Measurements from ENCODE around the gene LDLRAD4.
"Not testable (repeated sequence)": the region's sequence is repeated elsewhere in the genome, so short reads cannot be mapped to it uniquely, and the experiment has no call there.

Gene LDLRAD4

DNA sequence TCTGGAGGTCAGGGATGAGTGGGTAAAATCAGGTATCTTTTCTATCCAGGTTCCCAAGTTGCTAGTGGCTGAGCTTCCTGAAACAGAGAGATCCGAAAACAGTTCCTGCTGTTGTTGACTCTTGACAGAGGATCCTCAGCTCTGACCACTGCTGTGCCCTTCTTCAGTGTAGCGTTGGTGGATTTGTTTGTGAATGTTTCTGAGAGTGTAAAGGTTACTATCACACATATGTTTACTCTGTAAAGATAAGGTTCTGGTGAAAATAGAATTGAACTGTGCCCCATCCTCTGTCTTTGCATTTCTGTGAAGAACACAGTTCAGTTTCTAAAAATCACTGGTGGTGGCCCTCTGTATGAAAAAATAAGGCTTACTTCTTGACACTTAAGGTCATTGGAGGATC is 119.8 kb downstream of the LDLRAD4 start:
- no peaks in the 10 kb centered on the region for H3K36me3 ChIP-seq (replicated peaks)
- H3K9me3 ChIP-seq: no peaks in the 10 kb centered on the region
- DNase-seq (ENCODE audit: low spot score in 2 of 2): no peak
- no peaks in the 10 kb centered on the region for H3K27me3 ChIP-seq (ENCODE audit: low read depth)
- no peak overlapping the region for H3K4me3 ChIP-seq
- in situ Hi-C loops (cut with MboI; ENCODE audit: low sequenced_read_pairs): no loop called here
- H3K4me1 ChIP-seq: no peaks in the 10 kb centered on the region

DNA sequence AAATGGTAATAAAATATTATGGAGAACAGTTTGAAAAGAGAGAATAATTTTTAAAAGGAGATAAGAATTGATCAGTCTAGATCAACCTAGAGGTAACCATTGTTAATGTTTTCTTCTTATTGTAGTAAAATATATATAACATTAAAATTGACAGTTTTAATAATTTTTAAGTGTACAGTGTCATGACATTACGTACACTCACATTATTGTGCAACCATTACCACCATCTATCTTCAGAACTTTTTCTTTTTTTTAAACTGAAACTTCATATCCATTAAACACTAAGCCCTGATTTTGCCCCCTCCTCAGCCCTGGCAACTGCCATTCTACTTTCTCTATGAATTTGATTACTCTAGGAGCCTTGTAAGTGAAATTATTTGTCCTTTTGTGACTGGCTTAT is 121.1 kb downstream of the LDLRAD4 start:
- in situ Hi-C loops (cut with MboI; ENCODE audit: low sequenced_read_pairs): no loop called here
- Histone ChIP-seq H3K27me3 (ENCODE audit: low read depth) (no peaks in the 10 kb centered on the region), H3K9me3 (no peaks in the 10 kb centered on the region), H3K36me3 (replicated peaks) (no peaks in the 10 kb centered on the region), H3K4me1 (no peaks in the 10 kb centered on the region), H3K4me3 (no peak overlapping the region)
- DNase-seq (ENCODE audit: low spot score in 2 of 2): no peak

DNA sequence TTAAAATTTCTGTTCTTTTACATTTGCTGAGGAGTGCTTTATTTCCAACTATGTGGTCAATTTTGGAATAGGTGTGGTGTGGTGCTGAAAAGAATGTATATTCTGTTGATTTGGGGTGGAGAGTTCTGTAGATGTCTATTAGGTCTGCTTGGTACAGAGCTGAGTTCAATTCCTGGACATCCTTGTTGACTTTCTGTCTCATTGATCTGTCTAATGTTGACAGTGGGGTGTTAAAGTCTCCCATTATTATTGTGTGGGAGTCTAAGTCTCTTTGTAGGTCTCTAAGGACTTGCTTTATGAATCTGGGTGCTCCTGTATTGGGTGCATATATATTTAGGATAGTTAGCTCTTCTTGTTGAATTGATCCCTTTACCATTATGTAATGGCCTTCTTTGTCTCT is 127.9 kb downstream of the LDLRAD4 start:
- H3K36me3 ChIP-seq (replicated peaks); H3K4me1 ChIP-seq; H3K4me3 ChIP-seq; H3K27me3 ChIP-seq (ENCODE audit: low read depth); DNase-seq (ENCODE audit: low spot score in 2 of 2); H3K9me3 ChIP-seq; in situ Hi-C loops (cut with MboI; ENCODE audit: low sequenced_read_pairs): not testable (repeated sequence)

DNA sequence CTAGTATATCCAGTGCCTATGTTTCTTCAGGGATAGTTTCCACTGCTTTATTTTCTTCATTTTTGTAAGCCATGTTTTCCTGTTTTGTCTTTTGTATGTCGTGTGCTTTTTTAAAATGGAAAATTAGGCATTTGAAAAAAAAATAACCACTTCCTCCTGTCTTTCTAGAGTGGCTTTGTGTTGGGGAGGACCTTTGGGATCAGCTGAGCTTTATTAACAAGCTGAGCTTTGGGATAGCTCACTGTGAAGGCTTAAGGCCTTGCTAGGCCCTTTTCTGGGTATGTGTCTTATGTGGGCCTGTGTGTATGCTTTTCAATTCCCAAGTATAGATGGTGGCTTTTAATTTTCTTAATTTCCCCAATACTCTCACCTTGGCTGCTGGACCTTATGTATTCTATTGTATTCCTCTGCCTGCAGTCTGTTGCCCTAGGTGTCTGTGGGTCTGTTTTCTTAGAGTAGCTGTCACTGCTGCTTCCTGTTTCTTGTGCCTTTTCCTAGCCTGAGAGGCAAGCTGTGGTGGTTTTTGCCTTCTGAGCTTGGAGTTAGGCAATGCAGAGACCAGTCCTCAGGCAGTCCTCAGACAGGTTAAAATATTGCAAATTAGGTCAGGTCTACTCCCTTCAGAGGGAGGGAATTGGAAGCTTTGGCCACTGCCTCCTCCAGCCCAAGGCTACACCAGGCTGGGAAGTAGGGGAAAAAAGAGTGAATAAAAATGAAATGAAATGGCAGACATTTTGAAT is 134.7 kb downstream of the LDLRAD4 start:
- H3K4me1 ChIP-seq: no peaks in the 10 kb centered on the region
- no peaks in the 10 kb centered on the region for H3K9me3 ChIP-seq
- H3K36me3 ChIP-seq (replicated peaks): no peaks in the 10 kb centered on the region
- in situ Hi-C loops (cut with MboI; ENCODE audit: low sequenced_read_pairs): no loop called here
- H3K27me3 ChIP-seq (ENCODE audit: low read depth): no peaks in the 10 kb centered on the region
- no peak for DNase-seq (ENCODE audit: low spot score in 2 of 2)
- H3K4me3 ChIP-seq: no peak overlapping the region

DNA sequence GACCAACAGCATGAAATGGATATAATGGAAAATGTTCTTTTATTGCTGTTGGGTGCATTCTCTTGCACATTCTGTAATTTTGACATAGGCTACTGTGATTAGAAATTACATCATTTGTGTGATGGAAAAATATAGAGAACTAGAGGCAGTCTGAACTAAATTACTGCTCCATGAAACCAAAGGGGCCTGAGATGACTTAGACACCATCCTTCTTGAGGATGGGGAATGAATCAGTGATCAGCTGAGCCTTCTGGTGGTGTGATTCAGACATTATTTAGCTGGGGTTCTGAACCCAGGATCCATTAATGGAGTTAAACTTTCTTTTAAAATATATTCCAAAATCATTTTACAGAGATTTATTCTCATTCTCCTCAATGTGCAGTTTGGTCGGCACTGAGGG is 135.8 kb downstream of the LDLRAD4 start:
- in situ Hi-C loops (cut with MboI; ENCODE audit: low sequenced_read_pairs): no loop called here
- Histone ChIP-seq H3K4me1 (no peaks in the 10 kb centered on the region), H3K27me3 (ENCODE audit: low read depth) (no peaks in the 10 kb centered on the region), H3K9me3 (no peaks in the 10 kb centered on the region), H3K4me3 (no peak overlapping the region), H3K36me3 (replicated peaks) (no peaks in the 10 kb centered on the region)
- no peak for DNase-seq (ENCODE audit: low spot score in 2 of 2)

- Histone ChIP-seq H3K36me3 (replicated peaks) (no peaks in the 10 kb centered on the region), H3K27me3 (ENCODE audit: low read depth) (no peaks in the 10 kb centered on the region), H3K4me3 (no peak overlapping the region), H3K4me1 (no peaks in the 10 kb centered on the region), H3K9me3 (no peaks in the 10 kb centered on the region)
- no peak for DNase-seq (ENCODE audit: low spot score in 2 of 2)
- in situ Hi-C loops (cut with MboI; ENCODE audit: low sequenced_read_pairs): no loop called here
These were observed 137.5 kb downstream of the LDLRAD4 start for GRCh38 chr18:13356032-13356431.

GRCh38 chr18:13357289-13357688 is 138.7 kb downstream of the LDLRAD4 start:
- H3K36me3 ChIP-seq (replicated peaks): no peaks in the 10 kb centered on the region
- H3K27me3 ChIP-seq (ENCODE audit: low read depth): no peaks in the 10 kb centered on the region
- H3K9me3 ChIP-seq: no peaks in the 10 kb centered on the region
- in situ Hi-C loops (cut with MboI; ENCODE audit: low sequenced_read_pairs): no loop called here
- H3K4me1 ChIP-seq: no peaks in the 10 kb centered on the region
- no peak overlapping the region for H3K4me3 ChIP-seq
- no peak for DNase-seq (ENCODE audit: low spot score in 2 of 2)

DNA sequence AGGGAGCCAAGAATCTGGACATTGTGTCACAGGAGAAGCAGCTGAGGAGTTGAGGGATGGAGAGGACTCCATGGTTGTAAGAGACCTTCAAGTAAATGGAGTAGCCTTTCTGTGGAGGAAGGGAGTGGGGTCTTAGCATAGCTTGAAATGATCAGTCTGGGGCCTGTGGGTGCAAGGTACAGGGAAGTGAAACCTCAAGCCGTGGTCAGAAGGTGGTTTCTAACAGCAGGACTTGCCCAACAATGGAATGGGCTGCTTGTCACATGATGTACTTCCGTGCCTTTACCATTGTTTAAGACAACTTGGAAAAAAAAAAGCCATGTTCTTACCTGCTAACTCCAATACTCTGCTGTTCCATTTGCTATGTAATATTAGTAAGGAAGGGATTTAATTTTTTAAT is 140.7 kb downstream of the LDLRAD4 start:
- Histone ChIP-seq H3K27me3 (ENCODE audit: low read depth) (no peaks in the 10 kb centered on the region), H3K4me3 (no peak overlapping the region), H3K4me1 (no peaks in the 10 kb centered on the region), H3K36me3 (replicated peaks) (no peaks in the 10 kb centered on the region), H3K9me3 (no peaks in the 10 kb centered on the region)
- in situ Hi-C loops (cut with MboI; ENCODE audit: low sequenced_read_pairs): no loop called here
- DNase-seq (ENCODE audit: low spot score in 2 of 2): no peak

- Histone ChIP-seq H3K4me3 (no peak overlapping the region), H3K4me1 (no peaks in the 10 kb centered on the region), H3K27me3 (ENCODE audit: low read depth) (no peaks in the 10 kb centered on the region), H3K36me3 (replicated peaks) (no peaks in the 10 kb centered on the region), H3K9me3 (no peaks in the 10 kb centered on the region)
- in situ Hi-C loops (cut with MboI; ENCODE audit: low sequenced_read_pairs): no loop called here
- no peak for DNase-seq (ENCODE audit: low spot score in 2 of 2)
These were observed 142.9 kb downstream of the LDLRAD4 start for GRCh38 chr18:13361431-13361830.

GRCh38 chr18:13362051-13362450 is 143.5 kb downstream of the LDLRAD4 start:
- Histone ChIP-seq H3K4me1 (no peaks in the 10 kb centered on the region), H3K4me3 (no peak overlapping the region), H3K27me3 (ENCODE audit: low read depth) (no peaks in the 10 kb centered on the region), H3K36me3 (replicated peaks) (no peaks in the 10 kb centered on the region), H3K9me3 (no peaks in the 10 kb centered on the region)
- in situ Hi-C loops (cut with MboI; ENCODE audit: low sequenced_read_pairs): no loop called here
- no peak for DNase-seq (ENCODE audit: low spot score in 2 of 2)

DNA sequence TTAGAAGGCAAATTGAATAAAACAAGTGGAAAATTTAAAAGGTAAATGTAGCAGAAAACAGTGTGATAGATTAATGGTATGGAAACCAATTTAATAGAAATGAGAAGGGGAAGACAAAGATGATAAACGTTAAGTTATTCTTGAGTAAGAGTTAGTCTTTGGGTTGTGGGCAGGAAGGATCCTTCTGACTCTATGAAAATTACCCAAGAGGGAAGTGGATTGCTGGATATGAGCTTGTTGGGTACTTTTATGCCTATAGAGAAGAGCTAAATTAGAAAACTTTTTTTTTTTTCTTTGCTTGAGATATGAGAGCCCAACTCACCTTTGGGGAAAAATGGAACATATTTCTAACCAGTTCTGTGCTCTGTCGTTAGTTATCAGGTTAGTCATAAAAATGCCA is 144.0 kb downstream of the LDLRAD4 start:
- no peak overlapping the region for H3K4me3 ChIP-seq
- H3K27me3 ChIP-seq (ENCODE audit: low read depth): no peaks in the 10 kb centered on the region
- no peaks in the 10 kb centered on the region for H3K4me1 ChIP-seq
- in situ Hi-C loops (cut with MboI; ENCODE audit: low sequenced_read_pairs): no loop called here
- DNase-seq (ENCODE audit: low spot score in 2 of 2): no peak
- H3K36me3 ChIP-seq (replicated peaks): no peaks in the 10 kb centered on the region
- H3K9me3 ChIP-seq: no peaks in the 10 kb centered on the region

DNA sequence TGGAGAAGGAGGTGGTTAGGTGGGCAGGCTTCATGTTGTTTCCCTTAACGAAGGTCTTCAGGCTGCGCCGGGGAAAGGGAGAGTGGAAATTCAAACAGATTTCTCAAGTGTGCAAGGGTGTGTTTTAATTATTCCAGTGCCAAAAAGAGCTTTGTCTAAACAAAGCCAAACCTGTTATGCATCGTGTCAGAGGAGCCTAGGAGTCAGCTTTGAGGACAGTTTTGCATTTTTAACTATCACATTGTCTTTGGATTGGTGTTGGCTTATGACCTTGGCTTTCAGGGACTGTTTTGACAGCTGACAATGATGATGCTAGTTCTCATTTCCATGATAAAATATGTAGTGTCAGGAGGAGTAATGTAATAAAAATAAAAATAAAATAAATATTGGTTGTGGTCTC is 144.8 kb downstream of the LDLRAD4 start:
- in situ Hi-C loops (cut with MboI; ENCODE audit: low sequenced_read_pairs): no loop called here
- no peak for DNase-seq (ENCODE audit: low spot score in 2 of 2)
- H3K27me3 ChIP-seq (ENCODE audit: low read depth): no peaks in the 10 kb centered on the region

DNA sequence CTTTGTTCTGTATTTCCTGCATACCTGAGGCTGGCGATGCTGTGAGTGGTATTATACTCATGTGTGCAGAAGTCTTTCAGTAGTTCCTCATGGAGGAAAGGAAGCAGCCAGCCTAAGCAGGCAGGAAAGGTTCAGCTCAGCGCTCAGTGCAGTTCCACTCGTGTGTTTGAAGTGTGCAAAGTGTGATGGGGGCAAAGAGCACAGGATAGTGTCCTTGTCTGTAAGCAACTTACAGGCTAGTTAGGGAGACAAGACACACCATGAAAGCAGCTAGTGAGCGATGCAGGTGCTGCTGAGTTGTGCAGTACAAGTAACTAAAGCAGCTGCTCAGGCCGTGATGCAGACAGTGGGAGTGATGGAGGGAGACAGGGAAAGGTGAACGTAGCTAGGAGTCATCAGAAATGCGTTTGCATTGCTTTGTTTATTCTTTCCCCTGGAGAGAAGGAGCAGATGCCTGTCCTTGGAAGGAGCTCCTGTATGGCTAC is 146.2 kb downstream of the LDLRAD4 start:
- no peak for DNase-seq (ENCODE audit: low spot score in 2 of 2)
- no peaks in the 10 kb centered on the region for H3K9me3 ChIP-seq
- no peaks in the 10 kb centered on the region for H3K27me3 ChIP-seq (ENCODE audit: low read depth)
- in situ Hi-C loops (cut with MboI; ENCODE audit: low sequenced_read_pairs): no loop called here
- H3K36me3 ChIP-seq (replicated peaks): no peaks in the 10 kb centered on the region
- H3K4me3 ChIP-seq: no peak overlapping the region
- no peaks in the 10 kb centered on the region for H3K4me1 ChIP-seq

More for the DNA sequence above, 144.8 kb downstream of the LDLRAD4 start:
- Histone ChIP-seq H3K4me1 (no peaks in the 10 kb centered on the region), H3K36me3 (replicated peaks) (no peaks in the 10 kb centered on the region), H3K9me3 (no peaks in the 10 kb centered on the region), H3K4me3 (no peak overlapping the region)

GRCh38 chr18:13366131-13366530 is 147.6 kb downstream of the LDLRAD4 start:
- no peak for DNase-seq (ENCODE audit: low spot score in 2 of 2)
- Histone ChIP-seq H3K4me1 (no peaks in the 10 kb centered on the region), H3K36me3 (replicated peaks) (no peaks in the 10 kb centered on the region), H3K27me3 (ENCODE audit: low read depth) (no peaks in the 10 kb centered on the region), H3K4me3 (no peak overlapping the region), H3K9me3 (no peaks in the 10 kb centered on the region)
- in situ Hi-C loops (cut with MboI; ENCODE audit: low sequenced_read_pairs): no loop called here

- in situ Hi-C loops (cut with MboI; ENCODE audit: low sequenced_read_pairs): no loop called here
- Histone ChIP-seq H3K4me1 (no peaks in the 10 kb centered on the region), H3K36me3 (replicated peaks) (no peaks in the 10 kb centered on the region), H3K4me3 (no peak overlapping the region), H3K27me3 (ENCODE audit: low read depth) (no peaks in the 10 kb centered on the region), H3K9me3 (no peaks in the 10 kb centered on the region)
- DNase-seq (ENCODE audit: low spot score in 2 of 2): no peak
These were observed 148.0 kb downstream of the LDLRAD4 start for GRCh38 chr18:13366541-13366940.

Measured in HAP-1 (cell line).